GM11168 (cell line): Measurements from ENCODE around the gene STK32B.

Experiments used
- in situ Hi-C: fragments of 300-500 bp; cut with MboI; formaldehyde crosslinking; loops from one replicate; pipeline ENCODE4 v1.12.0; 2022; ENCODE audit warnings: low sequenced_read_pairs; ENCODE audit not compliant: unreplicated experiment

The STK32B gene

DNA sequence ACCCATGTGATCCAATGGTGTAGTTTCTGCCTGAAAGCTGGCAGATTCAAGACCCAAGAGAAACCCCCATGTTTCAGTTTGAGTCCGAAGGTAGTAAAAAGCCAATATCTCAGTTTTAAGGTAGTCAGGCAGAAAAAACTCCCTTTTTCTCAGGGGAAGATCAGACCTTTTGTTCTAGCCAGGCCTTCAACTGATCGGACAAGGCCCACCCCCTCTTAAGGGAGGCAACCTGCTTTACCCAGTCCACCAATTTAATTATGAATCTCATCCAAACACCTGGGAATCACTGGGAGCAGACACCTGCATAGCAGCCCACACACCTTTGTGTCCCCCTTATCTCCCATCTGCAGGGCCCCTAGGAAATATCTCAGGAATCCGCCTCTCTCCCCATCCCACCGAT, 322.0 kb downstream of the STK32B start:
- in situ Hi-C loops = no loop called here

GRCh38 chr4:5374592-5374991, 323.3 kb downstream of the STK32B start:
- in situ Hi-C loops = no loop called here

- in situ Hi-C loops = loop anchor here (25.0 kb wide), 1 partner anchor 462 kb away; no protein-coding TSS in a partner anchor
Observed at GRCh38 chr4:5374994-5375393, 323.7 kb downstream of the STK32B start.

DNA sequence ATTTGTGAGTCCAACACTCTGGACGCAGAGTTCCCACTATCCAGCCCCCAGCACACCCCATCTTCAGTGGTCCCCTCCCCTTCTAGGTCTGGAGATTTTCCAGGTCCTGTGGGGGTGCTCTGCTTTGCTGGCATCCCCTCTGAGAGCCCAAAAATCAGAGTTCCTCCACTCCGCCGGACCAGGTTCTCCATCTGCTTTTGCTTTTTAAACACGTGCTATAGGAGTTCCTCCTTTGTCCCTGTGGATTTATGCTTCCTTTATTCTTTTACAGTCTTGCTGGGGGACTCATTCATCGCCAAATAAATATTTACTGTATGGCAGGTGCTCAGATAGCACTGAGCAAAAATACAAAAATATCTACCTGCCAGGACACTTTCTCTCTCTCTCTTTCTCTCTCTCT, 324.7 kb downstream of the STK32B start:
- in situ Hi-C loops = loop anchor here (25.0 kb wide), 1 partner anchor 461 kb away; no protein-coding TSS in a partner anchor

DNA sequence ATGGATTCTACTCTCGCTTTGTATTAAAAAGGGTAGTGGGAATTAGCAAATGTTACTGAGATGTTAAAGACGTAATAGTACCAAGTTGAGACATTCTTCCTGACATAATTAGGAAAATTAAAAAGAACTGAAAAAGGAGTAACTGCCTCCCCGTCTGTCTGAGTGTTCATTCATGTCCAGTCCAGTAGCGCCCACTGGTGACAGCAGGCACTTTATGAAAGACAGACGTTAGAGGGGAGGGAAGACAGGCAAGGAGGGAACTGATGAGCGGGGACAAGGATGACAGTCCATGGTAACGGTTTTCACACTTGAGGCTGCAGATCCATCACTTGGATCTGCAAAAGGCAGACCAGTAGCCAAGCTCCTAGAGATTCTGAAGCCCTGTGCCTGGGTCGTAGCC, 326.7 kb downstream of the STK32B start:
- in situ Hi-C loops = loop anchor here (25.0 kb wide), 1 partner anchor 459 kb away; no protein-coding TSS in a partner anchor

GRCh38 chr4:5379895-5380294, 328.6 kb downstream of the STK32B start:
- in situ Hi-C loops = loop anchor here (25.0 kb wide), 1 partner anchor 457 kb away; no protein-coding TSS in a partner anchor

DNA sequence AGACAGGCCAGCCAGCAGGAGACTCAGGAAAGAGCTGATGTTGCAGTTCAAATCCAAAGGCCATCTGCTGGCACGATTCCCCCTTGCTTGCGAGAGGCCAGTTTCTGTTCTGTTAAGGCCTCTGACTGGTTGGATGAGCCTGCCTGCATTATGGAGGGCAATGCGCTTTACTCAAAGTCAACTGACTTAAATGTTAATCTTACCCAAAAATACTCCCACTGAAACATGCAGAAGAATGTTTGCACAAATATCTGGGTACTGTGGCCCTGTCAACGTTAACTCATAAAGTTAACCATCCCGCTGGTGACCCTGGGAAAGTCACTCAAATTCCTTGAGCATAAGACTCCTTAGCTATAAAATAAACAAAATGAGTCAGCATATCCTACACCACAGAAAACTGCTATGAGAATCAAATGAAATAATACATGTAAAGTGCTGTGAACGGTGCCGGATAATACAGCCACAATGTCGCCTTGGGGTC, 330.7 kb downstream of the STK32B start:
- in situ Hi-C loops = loop anchor here (25.0 kb wide), 1 partner anchor 455 kb away; no protein-coding TSS in a partner anchor

DNA sequence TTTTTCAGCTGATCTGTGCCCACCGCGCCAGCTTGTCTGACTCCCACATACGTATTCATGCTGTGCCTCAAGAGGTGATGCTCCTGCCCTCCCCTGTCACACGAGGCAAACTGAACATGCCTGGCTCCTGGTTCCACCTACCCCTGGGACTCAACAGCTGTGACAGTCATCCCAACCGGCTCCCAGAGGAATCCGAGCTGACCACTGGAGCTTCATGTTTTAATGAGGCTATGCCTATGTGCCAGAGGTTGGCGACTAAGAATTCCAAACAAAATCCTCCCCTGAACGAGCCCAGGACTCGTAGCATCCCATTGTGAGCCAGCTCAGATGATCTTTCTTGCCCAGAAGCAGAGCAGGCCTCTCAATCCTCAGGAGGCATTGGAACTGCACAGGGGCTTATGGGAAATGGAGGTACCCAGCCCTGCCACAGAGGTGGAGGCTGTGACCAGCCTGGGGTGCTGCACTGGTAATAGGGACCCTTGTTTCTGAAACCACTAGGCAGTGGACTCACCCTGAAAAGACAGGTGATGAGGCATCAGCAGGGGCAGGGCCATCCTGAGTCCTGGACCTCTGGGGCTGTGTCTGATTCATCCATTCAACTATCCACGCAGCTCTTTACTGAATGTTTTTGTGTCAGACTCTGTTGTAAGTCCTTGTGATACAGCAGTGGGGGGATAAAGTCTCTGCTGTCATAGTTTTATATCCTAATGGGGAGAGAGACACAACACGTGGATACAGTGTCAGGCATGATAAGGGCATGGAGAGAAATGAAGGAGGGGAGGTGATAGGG, 332.1 kb downstream of the STK32B start:
- in situ Hi-C loops = loop anchor here (25.0 kb wide), 1 partner anchor 454 kb away; no protein-coding TSS in a partner anchor

DNA sequence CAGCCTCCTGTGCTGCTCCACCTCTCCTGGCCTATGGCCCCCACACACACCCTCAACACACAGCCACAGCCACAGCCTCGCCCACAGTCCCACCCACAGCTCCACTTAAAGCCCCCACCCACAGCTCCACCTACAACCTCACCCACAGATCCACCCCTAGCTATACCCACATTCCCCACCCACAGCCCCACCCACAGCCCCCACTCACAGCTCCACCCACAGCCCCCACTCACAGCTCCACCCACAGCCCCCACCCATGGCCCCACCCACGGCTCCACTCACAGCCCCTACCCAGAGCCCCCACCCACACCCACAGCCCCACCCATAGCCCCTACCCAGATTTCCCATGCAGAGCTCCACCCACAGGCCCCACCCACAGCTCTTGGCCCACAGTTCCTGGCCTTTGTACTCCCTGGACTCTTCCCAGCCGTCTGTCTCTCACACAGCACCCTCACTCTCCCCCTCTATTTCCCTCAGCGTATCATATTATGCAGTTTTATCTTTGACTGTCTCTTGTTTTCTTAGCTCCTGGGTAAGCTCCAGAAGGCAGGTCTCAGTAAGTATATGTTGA, 334.5 kb downstream of the STK32B start:
- in situ Hi-C loops = loop anchor here (25.0 kb wide), 1 partner anchor 451 kb away; no protein-coding TSS in a partner anchor

DNA sequence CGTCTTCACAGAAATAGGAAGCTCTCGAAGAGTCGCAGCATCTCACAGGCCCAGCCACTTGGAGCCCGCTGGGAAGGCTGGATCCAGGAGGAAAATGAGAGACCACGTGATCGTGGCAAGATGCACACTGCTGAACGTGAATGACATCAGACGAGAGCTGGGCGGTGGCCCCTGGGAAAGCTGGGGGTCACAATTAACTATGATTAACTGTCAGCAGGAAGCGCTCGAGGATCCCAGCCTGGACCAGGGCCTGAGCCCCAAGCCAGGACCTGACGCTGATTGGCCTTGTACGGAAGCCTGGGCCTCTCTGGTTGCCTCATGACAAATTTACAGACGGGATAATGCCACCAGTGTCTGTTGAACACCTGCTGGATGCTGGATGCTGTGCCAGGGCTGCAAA, 335.6 kb downstream of the STK32B start:
- in situ Hi-C loops = loop anchor here (25.0 kb wide), 1 partner anchor 450 kb away; no protein-coding TSS in a partner anchor

DNA sequence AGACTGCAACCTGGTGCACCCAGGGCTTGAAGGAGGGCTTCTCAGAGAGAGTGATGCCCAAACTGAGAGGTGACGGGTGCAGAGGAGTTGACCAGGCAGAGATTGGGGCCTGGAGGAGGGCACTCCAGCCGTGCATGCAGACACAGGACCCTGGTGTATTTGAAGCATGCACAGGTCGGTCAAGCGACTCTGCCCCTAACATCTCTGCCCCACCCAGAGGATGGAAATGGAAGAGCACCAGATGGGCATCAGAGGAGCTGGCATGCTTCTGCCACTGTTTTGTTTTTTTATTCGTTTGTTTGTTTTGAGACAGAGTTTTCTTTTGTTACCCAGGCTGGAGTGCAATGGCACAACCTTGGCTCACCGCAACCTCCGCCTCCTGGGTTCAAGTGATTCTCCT, 336.2 kb downstream of the STK32B start:
- in situ Hi-C loops = loop anchor here (25.0 kb wide), 1 partner anchor 450 kb away; no protein-coding TSS in a partner anchor

DNA sequence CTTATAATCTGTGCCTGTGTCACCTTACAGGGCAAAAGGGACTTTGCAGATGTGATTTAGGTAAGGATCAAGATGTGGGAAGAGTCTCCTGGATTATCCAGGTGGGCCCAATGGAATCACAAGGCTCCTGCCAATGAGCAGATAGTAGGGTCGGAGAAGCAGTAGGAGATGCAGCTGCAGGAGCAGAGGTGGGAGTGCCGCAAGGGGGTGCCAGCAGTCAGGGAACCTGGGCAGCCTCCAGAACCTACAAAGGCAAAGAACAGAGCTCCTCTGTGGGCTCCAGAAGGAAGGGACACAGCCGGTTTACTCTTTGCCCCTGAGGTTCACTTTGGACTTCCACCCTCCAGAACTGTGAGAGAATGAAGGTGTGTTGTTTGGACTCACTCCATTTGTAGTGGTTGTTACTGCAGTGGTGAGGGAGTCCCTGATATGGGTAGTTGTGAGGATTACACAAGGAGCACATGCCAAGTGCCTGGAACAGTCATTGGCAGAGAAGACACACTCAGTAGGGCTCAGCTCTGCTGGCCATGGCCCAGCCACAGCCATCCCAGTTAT, 338.6 kb downstream of the STK32B start:
- in situ Hi-C loops = loop anchor here (25.0 kb wide), 1 partner anchor 447 kb away; no protein-coding TSS in a partner anchor

GRCh38 chr4:5391492-5391891, 340.2 kb downstream of the STK32B start:
- in situ Hi-C loops = loop anchor here (25.0 kb wide), 1 partner anchor 446 kb away; no protein-coding TSS in a partner anchor

DNA sequence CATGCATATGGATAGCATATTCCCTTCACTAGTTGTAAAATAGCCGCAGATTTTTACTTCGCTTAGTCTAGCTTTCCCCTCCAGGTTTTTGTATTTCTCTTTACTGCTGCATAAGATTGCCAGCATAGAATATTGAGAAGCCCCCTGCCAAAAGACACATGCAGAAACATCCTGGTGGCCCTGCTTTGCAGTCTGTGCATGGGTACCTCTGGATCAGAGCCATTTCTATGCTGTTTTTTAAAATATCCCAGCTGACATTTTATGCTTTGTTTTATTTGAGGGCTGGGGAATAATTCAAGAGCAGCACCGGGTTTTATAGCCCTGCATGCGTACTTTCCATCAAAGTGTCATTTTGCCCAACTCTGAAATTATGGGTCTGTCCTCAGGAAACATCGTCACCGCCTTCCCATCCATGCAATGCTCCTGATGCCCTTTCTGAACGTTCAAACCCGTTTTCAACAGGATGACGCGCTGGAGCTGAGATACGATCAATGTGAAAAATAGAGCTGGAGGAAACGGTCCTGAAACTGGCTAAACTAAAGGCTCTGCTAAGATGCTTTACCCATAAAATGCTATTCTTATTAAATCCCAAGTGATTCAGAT, 342.7 kb downstream of the STK32B start:
- in situ Hi-C loops = loop anchor here (25.0 kb wide), 1 partner anchor 443 kb away; no protein-coding TSS in a partner anchor

DNA sequence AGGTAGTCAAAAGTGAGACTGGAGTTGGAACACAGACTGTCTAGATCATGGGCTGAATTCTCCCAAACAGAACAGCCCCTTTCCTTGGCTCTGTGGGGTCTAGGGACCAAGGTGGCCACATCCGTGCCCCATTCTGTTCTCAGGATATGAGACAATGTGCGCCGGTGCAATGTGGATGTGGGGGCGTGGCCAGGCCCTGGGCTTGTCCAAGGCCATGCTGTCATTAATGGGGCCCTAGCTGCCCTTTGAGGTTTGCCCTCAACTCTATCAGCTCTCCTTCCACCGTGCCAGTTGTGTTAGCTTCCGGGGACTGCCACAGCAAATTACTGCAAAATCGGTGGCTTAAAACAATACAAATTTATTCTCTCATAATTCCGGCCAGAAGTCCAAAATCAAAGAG, 344.5 kb downstream of the STK32B start:
- in situ Hi-C loops = loop anchor here (25.0 kb wide), 1 partner anchor 442 kb away; no protein-coding TSS in a partner anchor

- in situ Hi-C loops = loop anchor here (25.0 kb wide), 1 partner anchor 439 kb away; no protein-coding TSS in a partner anchor
Observed at GRCh38 chr4:5398056-5398455, 346.8 kb downstream of the STK32B start.

GRCh38 chr4:5399124-5399523, 347.8 kb downstream of the STK32B start:
- in situ Hi-C loops = loop anchor here (25.0 kb wide), 1 partner anchor 438 kb away; no protein-coding TSS in a partner anchor

GRCh38 chr4:5399790-5400421, 348.6 kb downstream of the STK32B start:
- in situ Hi-C loops = loop anchor here (25.0 kb wide), 1 partner anchor 437 kb away; no protein-coding TSS in a partner anchor

GRCh38 chr4:5403746-5404497, 352.6 kb downstream of the STK32B start:
- in situ Hi-C loops = no loop called here
